GM19238 (cell line): Measurements from ENCODE around the gene DCLK1.

Experiments used
- DNase-seq: peaks from one replicate; pipeline ENCODE4 v3.0.0; 2011; ENCODE audit warnings: low spot score; ENCODE audit not compliant: insufficient read length

The DCLK1 gene

GRCh38 chr13:35954207-35954560, 177.0 kb downstream of the DCLK1 start:
- DNase-seq = no peak

- no peak for DNase-seq
Observed at GRCh38 chr13:35953537-35954206, 177.5 kb downstream of the DCLK1 start.

GRCh38 chr13:35947315-35947714, 183.9 kb downstream of the DCLK1 start:
- DNase-seq = no peak

GRCh38 chr13:35945368-35945767, 185.8 kb downstream of the DCLK1 start:
- DNase-seq = no peak

- no peak for DNase-seq
Observed at GRCh38 chr13:35941374-35941773, 189.8 kb downstream of the DCLK1 start.

- DNase-seq = no peak
Observed at GRCh38 chr13:35940734-35941133, 190.4 kb downstream of the DCLK1 start.

GRCh38 chr13:35936246-35936978, 194.8 kb downstream of the DCLK1 start:
- DNase-seq = no peak

GRCh38 chr13:35930665-35931631, 200.2 kb downstream of the DCLK1 start:
- DNase-seq = no peak

GRCh38 chr13:35927567-35928021, 203.6 kb downstream of the DCLK1 start:
- DNase-seq = no peak

- DNase-seq = no peak
Observed at GRCh38 chr13:35926859-35927530, 204.2 kb downstream of the DCLK1 start.

- DNase-seq = no peak
Observed at GRCh38 chr13:35925669-35926068, 205.5 kb downstream of the DCLK1 start.

- no peak for DNase-seq
Observed at GRCh38 chr13:35923347-35923746, 207.8 kb downstream of the DCLK1 start.

GRCh38 chr13:35920816-35921215, 210.4 kb downstream of the DCLK1 start:
- DNase-seq = no peak

GRCh38 chr13:35917942-35918645, 213.1 kb downstream of the DCLK1 start:
- DNase-seq = no peak

- no peak for DNase-seq
Observed at GRCh38 chr13:35917252-35917941, 213.8 kb downstream of the DCLK1 start.

GRCh38 chr13:35916146-35916545, 215.0 kb downstream of the DCLK1 start:
- no peak for DNase-seq

GRCh38 chr13:35914662-35915061, 216.5 kb downstream of the DCLK1 start:
- DNase-seq = no peak

- DNase-seq = no peak
Observed at GRCh38 chr13:35912841-35913240, 218.3 kb downstream of the DCLK1 start.

- no peak for DNase-seq
Observed at GRCh38 chr13:35909837-35910540, 221.2 kb downstream of the DCLK1 start.
